Activated naive CD4-positive, alpha-beta T cell treated with anti-CD3 and anti-CD28 coated beads for 36 hours (primary cell): Measurements from ENCODE around the gene ISYNA1. TPM values are rescaled to one million over a fixed set of nuclear protein-coding genes. Genes with fewer than 3 reads are reported as not detected.
A peak's percentile ranks its signal among the peaks of the same experiment; 100 is the strongest.

ENCODE experiments used
- CTCF ChIA-PET: fragments of 350-600 bp; sonication (Branson Sonifier 250); formaldehyde crosslinking; loops from one replicate; lab custom pipeline; 2021; ENCODE audit warnings: antibody characterized with exemption; lab: Charles Lee
- DNase-seq: peaks from one replicate; pipeline ENCODE4 v3.0.0-alpha.2; 2020
- H3K27ac Mint-ChIP-seq: one replicate; pipeline ENCODE4 v1.8.0; 2021; ENCODE audit warnings: mild to moderate bottlenecking, mixed read lengths
- H3K27me3 Mint-ChIP-seq: one replicate; pipeline ENCODE4 v1.8.0; 2021; ENCODE audit warnings: low read depth, mixed read lengths
- H3K36me3 Mint-ChIP-seq: one replicate; pipeline ENCODE4 v1.8.0; 2021; ENCODE audit warnings: low read depth, mixed read lengths
- H3K4me1 Mint-ChIP-seq: one replicate; pipeline ENCODE4 v1.8.0; 2021; ENCODE audit warnings: low read depth, mixed read lengths
- H3K4me3 Mint-ChIP-seq: one replicate; pipeline ENCODE4 v1.8.0; 2021; ENCODE audit warnings: mild to moderate bottlenecking, moderate library complexity, mixed read lengths
- H3K9me3 Mint-ChIP-seq: one replicate; pipeline ENCODE4 v1.8.0; 2021; ENCODE audit warnings: mixed read lengths
- intact Hi-C: fragments of 100-400 bp; cut with micrococcal nuclease; formaldehyde crosslinking; loops from one replicate; pipeline ENCODE4 v1.15.1; 2023
- total RNA-seq, 2 experiments: library from RNA; stranded (reverse); gene quantifications; one replicate each; pipeline ENCODE4 v1.2.3, GENCODE V29; 2021

The ISYNA1 gene
- total RNA-seq, 2 experiments from 2014 or later = 12.3 to 14.3 TPM

- intact Hi-C loops = loop anchor here (2.0 to 5.0 kb wide), 3 partner anchors 137 to 465 kb away; partner anchors contain the start of gene REX1BD
- peaks cover 6% of the 10 kb centered on the region for H3K36me3 Mint-ChIP-seq
- H3K27ac Mint-ChIP-seq = no peak overlapping the region
Measured at GRCh38 chr19:18450021-18450930, 12.3 kb upstream of the ISYNA1 start.

DNA sequence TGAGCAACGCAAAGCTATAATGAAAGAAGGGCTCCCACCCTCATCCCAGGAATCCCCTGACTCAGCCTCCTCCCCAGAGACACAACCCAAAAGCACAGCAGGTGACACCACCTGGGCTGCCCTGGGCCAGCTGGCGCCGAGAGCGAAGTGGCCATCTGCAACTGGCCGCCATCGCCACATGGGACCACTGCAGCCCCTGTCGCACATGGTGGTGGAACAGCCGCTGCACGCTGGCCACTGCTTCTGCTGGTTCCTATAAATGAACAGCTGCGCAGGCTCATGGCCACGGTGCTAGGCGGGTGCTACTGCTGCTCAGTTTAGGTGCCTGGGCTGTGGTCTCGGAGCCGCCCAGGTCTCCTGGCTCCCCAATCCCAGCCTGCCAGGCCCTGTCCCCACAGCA is 11.6 kb upstream of the ISYNA1 start:
- Mint-ChIP-seq H3K4me3 (no peak overlapping the region), H3K27ac (no peak overlapping the region), H3K36me3 (peaks cover 6% of the 10 kb centered on the region), H3K27me3 (no peaks in the 10 kb centered on the region), H3K9me3 (no peaks in the 10 kb centered on the region), H3K4me1 (no peaks in the 10 kb centered on the region)
- DNase-seq = no peak
- CTCF ChIA-PET = interaction anchor here (0.9 to 6.0 kb wide), 3 partner anchors 13 to 185 kb away, joined by 3 to 60 read pairs (median 3); no protein-coding TSS in a partner anchor
- intact Hi-C loops = no loop called here

More at GRCh38 chr19:18450021-18450930, 12.3 kb upstream of the ISYNA1 start:
- Mint-ChIP-seq H3K4me3 (no peak overlapping the region), H3K9me3 (no peaks in the 10 kb centered on the region), H3K4me1 (no peaks in the 10 kb centered on the region), H3K27me3 (no peaks in the 10 kb centered on the region)
- no peak for DNase-seq
- CTCF ChIA-PET = interaction anchor here (0.7 to 6.0 kb wide), 16 partner anchors 10 to 374 kb away, joined by 3 to 60 read pairs (median 3); partner anchors contain the start of gene REX1BD

DNA sequence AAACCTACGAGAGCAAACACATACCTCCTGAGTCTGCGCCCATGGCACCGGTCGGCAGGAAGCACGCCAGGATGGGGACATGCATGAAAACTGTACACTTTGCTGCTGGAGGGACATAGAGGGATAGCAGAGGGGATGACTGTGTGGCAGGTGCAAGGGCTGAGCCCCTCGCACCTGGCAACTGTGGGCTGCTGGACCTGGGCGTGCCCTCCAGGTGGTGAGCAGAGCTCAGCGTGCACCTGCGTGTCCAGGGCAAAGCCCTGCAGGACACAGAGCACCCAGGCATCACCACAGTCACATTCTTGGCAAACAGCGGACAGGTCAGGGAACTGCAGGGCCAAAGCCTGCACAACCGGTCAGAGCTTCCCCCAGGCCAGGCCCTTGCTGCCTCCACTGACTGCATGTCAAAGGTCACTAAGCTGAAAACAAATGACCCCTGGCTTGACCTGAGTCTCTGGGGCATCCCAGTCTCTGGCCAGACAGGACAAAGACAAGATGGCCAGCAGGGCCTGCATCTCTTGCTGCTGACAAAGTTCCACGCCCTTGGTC is 9.0 kb upstream of the ISYNA1 start:
- H3K4me1 Mint-ChIP-seq = peaks cover 12% of the 10 kb centered on the region
- peaks cover 3% of the 10 kb centered on the region for H3K9me3 Mint-ChIP-seq
- intact Hi-C loops = no loop called here
- peaks cover 8% of the 10 kb centered on the region for H3K36me3 Mint-ChIP-seq
- H3K27me3 Mint-ChIP-seq = no peaks in the 10 kb centered on the region
- no peak for DNase-seq
- H3K27ac Mint-ChIP-seq = no peak overlapping the region
- CTCF ChIA-PET = no interaction called here
- H3K4me3 Mint-ChIP-seq = no peak overlapping the region

DNA sequence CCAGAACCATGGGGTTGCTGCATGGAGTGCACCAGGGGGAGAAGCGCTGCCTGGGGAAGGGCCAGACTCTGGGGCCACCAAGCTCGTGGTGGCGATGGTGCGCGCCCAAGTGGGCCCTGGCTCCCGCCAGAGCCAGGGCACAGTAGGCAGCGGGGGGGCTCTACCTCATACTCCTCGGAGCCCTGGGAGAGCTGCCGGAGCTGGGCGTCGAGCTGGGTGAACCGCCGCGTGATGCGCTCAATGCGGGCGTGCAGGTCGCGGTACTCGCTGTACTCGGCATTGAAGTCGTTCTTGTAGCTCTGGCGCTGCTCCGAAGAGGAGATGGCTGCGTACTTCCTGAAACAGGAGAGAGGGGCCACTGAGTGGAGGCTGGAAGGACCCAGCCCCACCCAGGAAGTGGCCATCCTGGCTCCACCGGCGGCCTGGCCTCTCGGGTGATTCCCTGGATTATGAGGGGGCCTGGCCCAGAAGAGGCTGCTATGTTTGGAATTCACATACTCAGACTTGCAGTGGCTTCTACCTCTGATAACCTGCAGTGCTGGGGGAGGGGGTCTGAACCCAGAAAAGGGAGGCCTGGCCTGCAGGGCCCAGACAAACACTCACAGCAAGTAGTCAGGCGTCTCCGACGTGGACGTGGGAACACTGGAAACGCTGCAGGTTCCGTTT is 8.3 kb upstream of the ISYNA1 start:
- Mint-ChIP-seq H3K36me3 (peaks cover 8% of the 10 kb centered on the region), H3K4me1 (peaks cover 13% of the 10 kb centered on the region), H3K9me3 (peaks cover 3% of the 10 kb centered on the region), H3K4me3 (no peak overlapping the region), H3K27me3 (no peaks in the 10 kb centered on the region), H3K27ac (no peak overlapping the region)
- intact Hi-C loops = no loop called here
- no peak for DNase-seq
- CTCF ChIA-PET = interaction anchor here (0.7 kb wide), 1 partner anchor 695 kb away, joined by 3 read pairs; no protein-coding TSS in a partner anchor

- Mint-ChIP-seq H3K9me3 (peaks cover 3% of the 10 kb centered on the region), H3K27ac (no peak overlapping the region), H3K4me3 (no peak overlapping the region), H3K27me3 (no peaks in the 10 kb centered on the region), H3K4me1 (peaks cover 20% of the 10 kb centered on the region), H3K36me3 (peaks cover 7% of the 10 kb centered on the region)
- intact Hi-C loops = no loop called here
- DNase-seq = no peak
- CTCF ChIA-PET = interaction anchor here (0.7 kb wide), 1 partner anchor 695 kb away, joined by 3 read pairs; no protein-coding TSS in a partner anchor
Measured at GRCh38 chr19:18445262-18445948, 7.5 kb upstream of the ISYNA1 start.

DNA sequence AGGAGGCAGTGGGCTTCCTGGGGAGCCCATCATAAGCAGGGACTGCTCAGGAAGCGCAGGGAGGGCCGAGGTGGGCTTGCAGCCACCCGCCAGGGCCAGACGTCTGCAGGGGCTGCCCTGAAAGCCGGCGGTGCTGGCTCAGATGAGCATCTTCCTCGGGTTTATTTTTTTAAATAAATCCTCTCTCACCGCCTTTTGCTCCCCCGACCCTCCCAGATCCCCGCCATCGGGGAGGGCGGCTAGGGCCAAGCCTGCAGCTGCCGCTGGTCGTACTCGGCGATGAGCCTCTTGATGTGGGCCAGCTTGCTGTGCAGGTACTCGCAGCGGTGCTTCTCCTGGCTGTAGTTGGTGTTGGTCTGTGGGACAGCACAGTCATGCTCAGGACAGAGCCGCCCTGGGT is 6.6 kb upstream of the ISYNA1 start:
- CTCF ChIA-PET = no interaction called here
- H3K4me3 Mint-ChIP-seq = no peak overlapping the region
- H3K9me3 Mint-ChIP-seq = peaks cover 3% of the 10 kb centered on the region
- peaks cover 7% of the 10 kb centered on the region for H3K36me3 Mint-ChIP-seq
- peaks cover 20% of the 10 kb centered on the region for H3K4me1 Mint-ChIP-seq
- no peak for DNase-seq
- no peak overlapping the region for H3K27ac Mint-ChIP-seq
- intact Hi-C loops = no loop called here
- H3K27me3 Mint-ChIP-seq = no peaks in the 10 kb centered on the region

- intact Hi-C loops = no loop called here
- Mint-ChIP-seq H3K27ac (no peak overlapping the region), H3K27me3 (no peaks in the 10 kb centered on the region), H3K4me1 (peaks cover 20% of the 10 kb centered on the region), H3K36me3 (peaks cover 4% of the 10 kb centered on the region), H3K4me3 (no peak overlapping the region), H3K9me3 (peaks cover 3% of the 10 kb centered on the region)
- no peak for DNase-seq
- CTCF ChIA-PET = no interaction called here
Measured at GRCh38 chr19:18443831-18444230, 5.9 kb upstream of the ISYNA1 start.

GRCh38 chr19:18443406-18443805 is 5.5 kb upstream of the ISYNA1 start:
- intact Hi-C loops = no loop called here
- DNase-seq = no peak
- Mint-ChIP-seq H3K4me3 (no peak overlapping the region), H3K4me1 (peaks cover 20% of the 10 kb centered on the region), H3K27ac (no peak overlapping the region), H3K36me3 (peaks cover 4% of the 10 kb centered on the region), H3K9me3 (peaks cover 3% of the 10 kb centered on the region), H3K27me3 (no peaks in the 10 kb centered on the region)
- CTCF ChIA-PET = interaction anchor here (1.0 kb wide), 1 partner anchor 101 kb away, joined by 3 read pairs; the partner anchor contains the start of gene FKBP8

GRCh38 chr19:18442941-18443340 is 5.0 kb upstream of the ISYNA1 start:
- H3K4me3 Mint-ChIP-seq = no peak overlapping the region
- H3K4me1 Mint-ChIP-seq = peaks cover 20% of the 10 kb centered on the region
- H3K27ac Mint-ChIP-seq = no peak overlapping the region
- DNase-seq = no peak
- no peaks in the 10 kb centered on the region for H3K27me3 Mint-ChIP-seq
- CTCF ChIA-PET = interaction anchor here (1.0 kb wide), 1 partner anchor 101 kb away, joined by 3 read pairs; the partner anchor contains the start of gene FKBP8
- intact Hi-C loops = no loop called here
- H3K9me3 Mint-ChIP-seq = peaks cover 3% of the 10 kb centered on the region
- peaks cover 4% of the 10 kb centered on the region for H3K36me3 Mint-ChIP-seq

GRCh38 chr19:18441804-18442788 is 4.2 kb upstream of the ISYNA1 start:
- intact Hi-C loops = no loop called here
- CTCF ChIA-PET = interaction anchor here (1.0 to 3.6 kb wide), 2 partner anchors 9 to 102 kb away, joined by 3 to 16 read pairs; partner anchors contain the start of gene FKBP8
- H3K36me3 Mint-ChIP-seq = peaks cover 4% of the 10 kb centered on the region
- peaks cover 3% of the 10 kb centered on the region for H3K9me3 Mint-ChIP-seq
- peaks cover 20% of the 10 kb centered on the region for H3K4me1 Mint-ChIP-seq
- H3K27me3 Mint-ChIP-seq = no peaks in the 10 kb centered on the region
- DNase-seq = no peak
- H3K4me3 Mint-ChIP-seq = no peak overlapping the region
- peak overlapping the region; percentile 54 for H3K27ac Mint-ChIP-seq
